Measurements from ENCODE around the gene BIN1. TPM values are rescaled to one million over a fixed set of nuclear protein-coding genes. Genes with fewer than 3 reads are reported as not detected.

Gene BIN1
- total RNA-seq, 1 donor from 2014 or later: 597 TPM

- Histone ChIP-seq H3K9me3 (ENCODE audit: control insufficient read depth in 3 of 3, low read length in 3 of 3) (no peaks in the 10 kb centered on the region), H3K4me1 (ENCODE audit: control insufficient read depth in 3 of 3, insufficient read depth in 3 of 3, low read length in 3 of 3) (peaks cover 68 to 91% (median 88%) of the 10 kb centered on the region in 3 donors), H3K36me3 (ENCODE audit: control insufficient read depth in 3 of 3, insufficient read depth in 3 of 3, low read length in 3 of 3) (peaks cover 44 to 48% (median 44%) of the 10 kb centered on the region in 3 donors), H3K27ac (ENCODE audit: low read depth, low read length) (peak overlapping the region; percentile 99), H3K9ac (ENCODE audit: low read depth in 1 of 3, low read length in 3 of 3) (peak overlapping the region; percentile 36 to 88 (median 64)), H3K4me3 (ENCODE audit: low read length in 3 of 3) (peak overlapping the region in 1 of 3 donors; percentile 45), H3K27me3 (ENCODE audit: control insufficient read depth in 3 of 3, insufficient read depth in 3 of 3, low read length in 3 of 3) (no peaks in the 10 kb centered on the region)
Measured at GRCh38 chr2:127065299-127065939, 41.5 kb downstream of the BIN1 start.

DNA sequence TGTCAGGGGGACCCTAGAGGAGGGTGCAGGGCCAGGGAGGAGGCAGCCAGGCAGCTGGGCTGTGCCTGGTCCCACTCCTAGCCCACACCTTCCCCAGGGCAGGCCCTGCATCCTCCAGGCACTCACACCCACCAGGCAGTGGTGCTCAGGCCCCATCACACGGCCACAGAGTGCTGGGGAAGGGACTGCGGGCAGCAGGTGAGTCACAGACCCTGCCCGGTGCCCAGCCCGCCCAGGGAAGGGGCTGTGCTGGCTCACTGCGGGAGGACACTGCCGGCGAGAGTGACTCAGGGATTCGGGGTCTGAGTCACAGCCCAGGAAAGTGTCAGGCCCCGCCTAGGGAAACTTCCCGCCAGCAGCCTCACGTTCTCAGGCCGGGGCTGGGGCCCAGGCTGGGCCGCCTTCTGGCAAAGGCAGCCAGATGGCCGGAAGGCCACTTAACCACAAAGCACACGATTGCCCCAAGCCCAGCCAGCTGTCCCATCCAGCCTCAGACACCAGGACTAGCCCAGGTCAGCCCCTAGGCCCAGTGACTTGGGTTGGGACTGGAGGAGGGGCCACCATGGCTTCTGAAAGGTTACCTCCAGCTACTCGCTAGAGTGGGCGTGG, 42.2 kb downstream of the BIN1 start:
- Histone ChIP-seq H3K9ac (ENCODE audit: low read depth in 1 of 3, low read length in 3 of 3) (peak overlapping the region; percentile 72 to 88 (median 81)), H3K27me3 (ENCODE audit: control insufficient read depth in 3 of 3, insufficient read depth in 3 of 3, low read length in 3 of 3) (no peaks in the 10 kb centered on the region), H3K27ac (ENCODE audit: low read depth, low read length) (peak overlapping the region; percentile 99), H3K4me3 (ENCODE audit: low read length in 3 of 3) (peak overlapping the region; percentile 54 to 70 (median 63)), H3K4me1 (ENCODE audit: control insufficient read depth in 3 of 3, insufficient read depth in 3 of 3, low read length in 3 of 3) (peaks cover 63 to 89% (median 83%) of the 10 kb centered on the region in 3 donors), H3K36me3 (ENCODE audit: control insufficient read depth in 3 of 3, insufficient read depth in 3 of 3, low read length in 3 of 3) (peaks cover 40 to 47% (median 43%) of the 10 kb centered on the region in 3 donors), H3K9me3 (ENCODE audit: control insufficient read depth in 3 of 3, low read length in 3 of 3) (no peaks in the 10 kb centered on the region)

GRCh38 chr2:127063701-127064590, 43.0 kb downstream of the BIN1 start:
- H3K4me3 ChIP-seq (ENCODE audit: low read length in 3 of 3): peak overlapping the region; percentile 54 to 70 (median 63)
- no peaks in the 10 kb centered on the region for H3K27me3 ChIP-seq (ENCODE audit: control insufficient read depth in 3 of 3, insufficient read depth in 3 of 3, low read length in 3 of 3)
- peaks cover 56 to 88% (median 77%) of the 10 kb centered on the region in 3 donors for H3K4me1 ChIP-seq (ENCODE audit: control insufficient read depth in 3 of 3, insufficient read depth in 3 of 3, low read length in 3 of 3)
- H3K9ac ChIP-seq (ENCODE audit: low read depth in 1 of 3, low read length in 3 of 3): peak overlapping the region; percentile 72 to 88 (median 81)
- peak overlapping the region; percentile 99 for H3K27ac ChIP-seq (ENCODE audit: low read depth, low read length)
- no peaks in the 10 kb centered on the region for H3K9me3 ChIP-seq (ENCODE audit: control insufficient read depth in 3 of 3, low read length in 3 of 3)
- peaks cover 38 to 47% (median 43%) of the 10 kb centered on the region in 3 donors for H3K36me3 ChIP-seq (ENCODE audit: control insufficient read depth in 3 of 3, insufficient read depth in 3 of 3, low read length in 3 of 3)

- H3K36me3 ChIP-seq (ENCODE audit: control insufficient read depth in 3 of 3, insufficient read depth in 3 of 3, low read length in 3 of 3): peaks cover 54 to 58% (median 54%) of the 10 kb centered on the region in 3 donors
- H3K4me1 ChIP-seq (ENCODE audit: control insufficient read depth in 3 of 3, insufficient read depth in 3 of 3, low read length in 3 of 3): peaks cover 38 to 80% (median 71%) of the 10 kb centered on the region in 3 donors
- no peak overlapping the region for H3K4me3 ChIP-seq (ENCODE audit: low read length in 3 of 3)
- H3K9me3 ChIP-seq (ENCODE audit: control insufficient read depth in 3 of 3, low read length in 3 of 3): no peaks in the 10 kb centered on the region
- H3K9ac ChIP-seq (ENCODE audit: low read depth in 1 of 3, low read length in 3 of 3): peak overlapping the region in 1 of 3 donors; percentile 60
- H3K27ac ChIP-seq (ENCODE audit: low read depth, low read length): peak overlapping the region; percentile 99
- no peaks in the 10 kb centered on the region for H3K27me3 ChIP-seq (ENCODE audit: control insufficient read depth in 3 of 3, insufficient read depth in 3 of 3, low read length in 3 of 3)
Measured at GRCh38 chr2:127061375-127062273, 45.3 kb downstream of the BIN1 start.

DNA sequence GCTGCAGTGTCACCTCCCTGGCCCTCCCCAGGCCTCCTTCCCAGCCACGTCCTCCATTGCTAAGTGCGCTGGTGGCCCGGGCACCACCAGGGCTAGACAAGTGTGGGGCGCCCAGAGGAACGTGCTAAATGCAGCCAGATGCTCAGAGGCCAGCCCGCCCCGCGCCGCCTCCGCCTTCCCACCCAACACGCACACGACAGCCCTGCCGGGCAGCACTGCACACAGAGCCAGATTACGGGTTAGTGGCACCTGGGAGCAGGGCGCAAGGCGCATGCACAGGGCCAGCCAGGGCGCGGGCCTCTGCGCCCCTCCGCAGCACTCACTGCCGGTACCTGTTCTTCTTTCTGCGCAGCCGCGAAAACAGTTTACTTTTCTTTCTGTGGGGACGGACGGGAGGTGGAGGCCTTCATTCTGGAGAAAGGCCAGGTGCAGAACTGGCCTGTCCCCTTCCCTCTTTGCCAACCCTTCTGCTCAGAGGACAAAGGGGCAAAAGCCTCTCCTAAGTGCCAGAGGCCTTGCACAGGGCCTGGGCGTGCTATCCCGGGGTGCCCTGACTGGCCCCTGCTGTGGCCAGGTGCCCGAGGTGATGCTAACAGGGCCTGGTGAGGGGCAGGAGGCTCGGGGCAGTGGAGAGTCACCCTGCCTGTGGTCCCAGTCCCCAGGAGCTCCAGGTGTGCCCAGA, 46.5 kb downstream of the BIN1 start:
- no peak overlapping the region for H3K4me3 ChIP-seq (ENCODE audit: low read length in 3 of 3)
- peak overlapping the region; percentile 18 for H3K27ac ChIP-seq (ENCODE audit: low read depth, low read length)
- peaks cover 56 to 62% (median 60%) of the 10 kb centered on the region in 3 donors for H3K36me3 ChIP-seq (ENCODE audit: control insufficient read depth in 3 of 3, insufficient read depth in 3 of 3, low read length in 3 of 3)

DNA sequence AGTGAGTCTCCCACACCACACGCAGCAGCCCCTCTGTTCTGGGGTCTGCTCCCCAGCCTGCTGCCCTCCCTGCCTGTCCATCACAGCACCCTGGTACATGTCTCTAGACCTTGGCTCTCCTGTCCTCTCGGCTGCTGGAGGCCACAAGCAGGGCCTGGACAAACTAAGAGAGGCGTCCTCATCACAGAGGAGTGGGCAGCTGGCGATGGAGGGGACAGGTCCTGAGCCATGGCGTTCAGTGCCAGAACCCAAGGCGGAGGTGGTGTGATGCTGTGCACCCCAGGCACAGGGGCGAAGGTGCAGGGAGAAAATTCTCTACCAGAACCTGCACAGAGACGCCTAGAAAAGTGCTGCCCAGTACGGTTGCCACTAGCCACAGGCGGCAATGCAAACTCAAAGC, 47.4 kb downstream of the BIN1 start:
- H3K27ac ChIP-seq (ENCODE audit: low read depth, low read length): no peak overlapping the region
- H3K27me3 ChIP-seq (ENCODE audit: control insufficient read depth in 3 of 3, insufficient read depth in 3 of 3, low read length in 3 of 3): no peaks in the 10 kb centered on the region
- no peak overlapping the region for H3K4me3 ChIP-seq (ENCODE audit: low read length in 3 of 3)
- peak overlapping the region in 1 of 3 donors; percentile 40 for H3K9ac ChIP-seq (ENCODE audit: low read depth in 1 of 3, low read length in 3 of 3)
- H3K4me1 ChIP-seq (ENCODE audit: control insufficient read depth in 3 of 3, insufficient read depth in 3 of 3, low read length in 3 of 3): peaks cover 28 to 79% (median 70%) of the 10 kb centered on the region in 3 donors
- H3K36me3 ChIP-seq (ENCODE audit: control insufficient read depth in 3 of 3, insufficient read depth in 3 of 3, low read length in 3 of 3): peaks cover 56 to 62% (median 60%) of the 10 kb centered on the region in 3 donors
- H3K9me3 ChIP-seq (ENCODE audit: control insufficient read depth in 3 of 3, low read length in 3 of 3): no peaks in the 10 kb centered on the region

More for the DNA sequence above, 46.5 kb downstream of the BIN1 start:
- H3K27me3 ChIP-seq (ENCODE audit: control insufficient read depth in 3 of 3, insufficient read depth in 3 of 3, low read length in 3 of 3): no peaks in the 10 kb centered on the region
- H3K9ac ChIP-seq (ENCODE audit: low read depth in 1 of 3, low read length in 3 of 3): peak overlapping the region in 1 of 3 donors; percentile 57
- peaks cover 33 to 79% (median 70%) of the 10 kb centered on the region in 3 donors for H3K4me1 ChIP-seq (ENCODE audit: control insufficient read depth in 3 of 3, insufficient read depth in 3 of 3, low read length in 3 of 3)
- no peaks in the 10 kb centered on the region for H3K9me3 ChIP-seq (ENCODE audit: control insufficient read depth in 3 of 3, low read length in 3 of 3)

DNA sequence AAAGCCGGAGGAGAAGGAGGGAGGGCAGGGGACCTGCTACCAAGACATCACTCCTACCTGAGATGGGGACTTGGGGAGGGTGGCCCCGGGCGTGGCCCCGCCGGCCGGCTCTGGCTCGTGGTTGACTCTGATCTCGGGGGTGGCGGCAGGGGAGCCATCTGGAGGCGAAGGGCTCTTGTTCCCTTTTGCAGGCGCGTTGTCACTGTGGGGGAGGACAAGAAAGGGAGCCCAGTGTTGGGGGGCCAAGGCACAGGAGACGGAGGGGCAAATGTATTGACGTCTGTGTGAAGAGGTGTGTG, 48.1 kb downstream of the BIN1 start:
- H3K36me3 ChIP-seq (ENCODE audit: control insufficient read depth in 3 of 3, insufficient read depth in 3 of 3, low read length in 3 of 3): peaks cover 56 to 62% (median 59%) of the 10 kb centered on the region in 3 donors
- H3K9me3 ChIP-seq (ENCODE audit: control insufficient read depth in 3 of 3, low read length in 3 of 3): no peaks in the 10 kb centered on the region
- H3K4me1 ChIP-seq (ENCODE audit: control insufficient read depth in 3 of 3, insufficient read depth in 3 of 3, low read length in 3 of 3): peaks cover 28 to 79% (median 71%) of the 10 kb centered on the region in 3 donors
- H3K9ac ChIP-seq (ENCODE audit: low read depth in 1 of 3, low read length in 3 of 3): peak overlapping the region in 2 of 3 donors; percentile 20 to 40
- H3K27me3 ChIP-seq (ENCODE audit: control insufficient read depth in 3 of 3, insufficient read depth in 3 of 3, low read length in 3 of 3): no peaks in the 10 kb centered on the region
- H3K27ac ChIP-seq (ENCODE audit: low read depth, low read length): peak overlapping the region; percentile 12
- no peak overlapping the region for H3K4me3 ChIP-seq (ENCODE audit: low read length in 3 of 3)

DNA sequence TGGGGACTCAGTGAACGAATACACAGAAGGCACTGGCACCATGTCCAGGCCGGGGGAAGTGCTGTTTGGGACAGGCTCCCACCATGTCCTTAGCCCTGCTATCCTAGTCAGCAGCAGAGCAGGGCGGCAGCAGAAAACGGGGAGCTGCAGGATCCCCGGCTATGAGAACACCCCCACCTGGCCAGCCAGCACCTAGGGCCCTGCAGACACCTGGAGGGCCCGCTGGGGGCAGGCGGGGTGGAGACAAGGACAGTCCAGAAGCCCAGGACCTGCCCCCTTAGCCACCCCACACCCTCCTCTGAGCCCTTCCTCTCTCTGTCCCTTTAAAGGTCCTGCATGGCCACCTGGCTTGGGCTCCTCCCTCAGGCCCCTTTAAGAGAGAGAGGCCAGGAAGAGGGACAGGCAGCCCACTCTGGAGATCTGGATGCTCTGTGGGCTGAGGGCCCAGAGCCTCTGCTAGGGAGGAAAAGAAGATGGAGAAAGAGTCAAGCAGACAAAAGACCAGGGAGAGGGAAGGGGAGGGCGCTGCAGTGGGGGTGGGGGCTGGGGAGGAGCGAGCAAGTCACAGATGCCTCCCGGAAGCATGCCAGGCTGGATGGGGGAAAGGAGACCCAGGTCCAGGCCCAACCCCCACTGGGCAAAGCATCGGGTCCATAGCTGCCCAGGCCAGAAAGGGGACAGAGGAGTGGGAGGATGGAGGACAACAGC, 48.6 kb downstream of the BIN1 start:
- H3K4me3 ChIP-seq (ENCODE audit: low read length in 3 of 3): no peak overlapping the region
- H3K9me3 ChIP-seq (ENCODE audit: control insufficient read depth in 3 of 3, low read length in 3 of 3): no peaks in the 10 kb centered on the region
- peak overlapping the region; percentile 12 for H3K27ac ChIP-seq (ENCODE audit: low read depth, low read length)
- peaks cover 32 to 79% (median 72%) of the 10 kb centered on the region in 3 donors for H3K4me1 ChIP-seq (ENCODE audit: control insufficient read depth in 3 of 3, insufficient read depth in 3 of 3, low read length in 3 of 3)
- H3K9ac ChIP-seq (ENCODE audit: low read depth in 1 of 3, low read length in 3 of 3): peak overlapping the region in 2 of 3 donors; percentile 20 to 40
- no peaks in the 10 kb centered on the region for H3K27me3 ChIP-seq (ENCODE audit: control insufficient read depth in 3 of 3, insufficient read depth in 3 of 3, low read length in 3 of 3)
- peaks cover 52 to 63% (median 54%) of the 10 kb centered on the region in 3 donors for H3K36me3 ChIP-seq (ENCODE audit: control insufficient read depth in 3 of 3, insufficient read depth in 3 of 3, low read length in 3 of 3)
